IMR-90 (cell line): ENCODE data around the gene DSE. TPM values are rescaled to one million over a fixed set of nuclear protein-coding genes. Genes with fewer than 3 reads are reported as not detected.
A peak's percentile ranks its signal among the peaks of the same experiment; 100 is the strongest.

Experiments used
- ATAC-seq: fragments of 200-7000 bp; cut with Tn5 transposase; 2 replicates; pipeline ENCODE4 v1.9.1; 2020; ENCODE audit warnings: low read depth, mild to moderate bottlenecking, moderate library complexity
- BruUV-seq: library from RNA; stranded (reverse); fragments of 400-500 nt; replicated peaks from 2 replicates; lab custom pipeline; 2021; lab: Mats Ljungman, UMichigan
- CTCF ChIA-PET: fragments of 300-600 bp; formaldehyde crosslinking; extraction: SDS; loops from one replicate; lab custom pipeline; 2021; ENCODE audit warnings: antibody characterized with exemption; lab: Yijun Ruan, JAX
- POLR2A ChIA-PET: fragments of 300-600 bp; sonication (Branson Sonifier 250); formaldehyde crosslinking; loops from one replicate; lab custom pipeline; 2022; ENCODE audit warnings: antibody characterized with exemption; ENCODE audit not compliant: unreplicated experiment; lab: Charles Lee
- DNase-seq: peaks from one replicate; pipeline ENCODE4 v3.0.0; 2013
- H2AFZ ChIP-seq: replicated peaks from 2 replicates; pipeline ENCODE3; 2013; ENCODE audit warnings: low read length, mild to moderate bottlenecking; ENCODE audit not compliant: poor library complexity
- H2AK5ac ChIP-seq: 2 replicates; pipeline ENCODE4 v1.6.1; 2013; ENCODE audit warnings: low read depth, low read length, inconsistent platforms
- H2AK9ac ChIP-seq: replicated peaks from 2 replicates; pipeline ENCODE3; 2013; ENCODE audit warnings: mild to moderate bottlenecking, low read depth, low read length, moderate library complexity; ENCODE audit not compliant: poor library complexity
- H2BK120ac ChIP-seq: 2 replicates; pipeline ENCODE4 v1.6.1; 2013; ENCODE audit warnings: low read depth, low read length, inconsistent platforms
- H2BK15ac ChIP-seq: 3 replicates; pipeline ENCODE4 v1.6.1; 2013; ENCODE audit warnings: low read depth, low read length, inconsistent platforms
- H2BK20ac ChIP-seq: 2 replicates; pipeline ENCODE4 v1.6.1; 2013; ENCODE audit warnings: low read depth, mild to moderate bottlenecking, inconsistent platforms, low read length, moderate library complexity
- H2BK5ac ChIP-seq: 2 replicates; pipeline ENCODE4 v1.6.1; 2013; ENCODE audit warnings: mild to moderate bottlenecking, low read depth, low read length, inconsistent platforms; ENCODE audit not compliant: poor library complexity, severe bottlenecking
- H3K14ac ChIP-seq: replicated peaks from 2 replicates; pipeline ENCODE4 v1.6.1; 2013; ENCODE audit warnings: low read depth, low read length, inconsistent platforms
- H3K18ac ChIP-seq: 2 replicates; pipeline ENCODE4 v1.6.1; 2013; ENCODE audit warnings: low read depth, low read length, control low read depth
- H3K23ac ChIP-seq: 2 replicates; pipeline ENCODE4 v1.6.1; 2013; ENCODE audit warnings: low read depth, low read length, inconsistent platforms
- H3K27ac ChIP-seq: 2 replicates; pipeline ENCODE4 v1.5.1; 2013; ENCODE audit warnings: mild to moderate bottlenecking, control low read depth, low read length; ENCODE audit not compliant: insufficient read depth
- H3K27me3 ChIP-seq: 2 replicates; pipeline ENCODE4 v1.6.1; 2013; ENCODE audit warnings: low read length; ENCODE audit not compliant: control insufficient read depth, insufficient read depth
- H3K36me3 ChIP-seq: 2 replicates; pipeline ENCODE4 v1.6.1; 2013; ENCODE audit warnings: low read length, mixed read lengths; ENCODE audit not compliant: control insufficient read depth, insufficient read depth
- H3K4ac ChIP-seq: 2 replicates; pipeline ENCODE4 v1.6.1; 2013; ENCODE audit warnings: low read depth, low read length, inconsistent platforms
- H3K4me1 ChIP-seq: 2 replicates; pipeline ENCODE4 v1.6.1; 2013; ENCODE audit warnings: low read length, mixed read lengths; ENCODE audit not compliant: control insufficient read depth, insufficient read depth
- H3K4me2 ChIP-seq: 2 replicates; pipeline ENCODE4 v1.6.1; 2013; ENCODE audit warnings: low read depth, mild to moderate bottlenecking, control low read depth, low read length, moderate library complexity
- H3K4me3 ChIP-seq: 2 replicates; pipeline ENCODE4 v1.5.1; 2013; ENCODE audit warnings: low read depth, mild to moderate bottlenecking, control low read depth, low read length, moderate library complexity; ENCODE audit not compliant: insufficient read depth
- H3K56ac ChIP-seq: 2 replicates; pipeline ENCODE4 v1.6.1; 2013; ENCODE audit warnings: low read length, inconsistent platforms; ENCODE audit not compliant: insufficient read depth; ENCODE audit errors: extremely low read depth
- H3K79me1 ChIP-seq, 2 experiments: 2 replicates each; pipeline ENCODE4 v1.6.1; 2013; ENCODE audit warnings: low read length in 2 of 2, inconsistent platforms in 1 of 2, low read depth in 1 of 2
- H3K9ac ChIP-seq: 2 replicates; pipeline ENCODE4 v1.6.1; 2013; ENCODE audit warnings: low read depth, low read length, control low read depth
- H3K9me1 ChIP-seq: 2 replicates; pipeline ENCODE4 v1.6.1; 2013; ENCODE audit warnings: low read length, inconsistent platforms; ENCODE audit not compliant: insufficient read depth
- H3K9me3 ChIP-seq: 2 replicates; pipeline ENCODE4 v1.6.1; 2013; ENCODE audit warnings: low read length; ENCODE audit not compliant: control insufficient read depth, insufficient read depth
- H4K20me1 ChIP-seq: 2 replicates; pipeline ENCODE4 v1.6.1; 2013; ENCODE audit warnings: low read length, inconsistent platforms; ENCODE audit not compliant: insufficient read depth
- H4K5ac ChIP-seq: 2 replicates; pipeline ENCODE4 v1.6.1; 2013; ENCODE audit warnings: mild to moderate bottlenecking, low read depth, low read length, control low read depth
- H4K8ac ChIP-seq, 2 experiments: 2 replicates each; pipeline ENCODE4 v1.6.1; 2013; ENCODE audit warnings: low read depth in 2 of 2, low read length in 2 of 2, control low read depth in 1 of 2, inconsistent platforms in 1 of 2
- H4K91ac ChIP-seq: 2 replicates; pipeline ENCODE4 v1.6.1; 2013; ENCODE audit warnings: low read depth, low read length, inconsistent platforms; ENCODE audit not compliant: insufficient read depth
- BHLHE40 ChIP-seq: fragments of 150-350 bp; IDR thresholded peaks from 2 replicates; pipeline ENCODE4 v1.6.1; 2016; ENCODE audit warnings: mild to moderate bottlenecking, low read depth, low read length
- CEBPB ChIP-seq: IDR thresholded peaks from 2 replicates; pipeline ENCODE4 v1.6.1; 2012; ENCODE audit warnings: low read depth, low read length, improper control_type of control experiment
- CHD1 ChIP-seq: IDR thresholded peaks from 2 replicates; pipeline ENCODE4 v1.6.1; 2012; ENCODE audit warnings: low read depth, low read length, improper control_type of control experiment
- MAZ ChIP-seq: IDR thresholded peaks from 2 replicates; pipeline ENCODE4 v1.6.1; 2012; ENCODE audit warnings: low read depth, mild to moderate bottlenecking, low read length, improper control_type of control experiment, moderate library complexity, borderline replicate concordance
- MXI1 ChIP-seq: IDR thresholded peaks from 2 replicates; pipeline ENCODE4 v1.6.1; 2012; ENCODE audit warnings: low read depth, mild to moderate bottlenecking, low read length, moderate library complexity, borderline replicate concordance
- NFE2L2 ChIP-seq: fragments of 150-350 bp; IDR thresholded peaks from 2 replicates; pipeline ENCODE4 v1.6.1; 2016; ENCODE audit warnings: low read depth, mild to moderate bottlenecking, low read length
- POLR2A ChIP-seq: IDR thresholded peaks from 2 replicates; pipeline ENCODE4 v1.6.1; 2012; ENCODE audit warnings: mild to moderate bottlenecking, low read depth, low read length
- SMC3 ChIP-seq: fragments of 150-350 bp; IDR thresholded peaks from 2 replicates; pipeline ENCODE4 v1.6.1; 2016; ENCODE audit warnings: low read depth, mild to moderate bottlenecking, antibody characterized with exemption, low read length, moderate library complexity
- WGBS, 2 experiments: methylation state at CpG; one replicate each; pipeline versions ENCODE4 v1.1.5 to v1.1.7; 2013; ENCODE audit warnings: missing lambda C conversion rate in 2 of 2; ENCODE audit not compliant: insufficient read length in 1 of 2; ENCODE audit errors: extremely low coverage in 2 of 2; 5-methylcytosine and 5-hydroxymethylcytosine counted together
- dilution Hi-C: fragments of 300-500 bp; cut with HindIII; formaldehyde crosslinking; loops from one replicate; pipeline ENCODE4 v1.14.3; 2018; ENCODE audit warnings: low sequenced_read_pairs; ENCODE audit not compliant: unreplicated experiment
- in situ Hi-C: fragments of 300-500 bp; cut with MboI; formaldehyde crosslinking; loops from 3 replicates; pipeline ENCODE4 v1.14.3; 2019; ENCODE audit warnings: low sequenced_read_pairs, inconsistent platforms, mixed read lengths
- intact Hi-C: fragments of 100-400 bp; cut with micrococcal nuclease; formaldehyde crosslinking; loops from 2 replicates; pipeline ENCODE4 v1.10.0; 2022
- polyA plus RNA-seq, 3 experiments: library from polyadenylated mRNA; depleted of rRNA; stranded (reverse); fragments of >200 nt; gene quantifications; 2 replicates each; pipeline ENCODE4 v1.2.3, GENCODE V29; 2012; ENCODE audit warnings: low replicate concordance in 1 of 3
- total RNA-seq: library from RNA; depleted of rRNA; stranded (reverse); fragments of >200 nt; gene quantifications from 2 replicates; pipeline ENCODE4 v1.2.3, GENCODE V29; 2012

DSE gene
- total and polyA plus RNA-seq, 2 of the 4 experiments (the other 2 are of a cell fraction), result 48.0 to 154 TPM

GRCh38 chr6:116400328-116400727 is 29.6 kb downstream of the DSE start:
- Histone ChIP-seq H4K8ac (no peak overlapping the region), H3K27me3 (no peaks in the 10 kb centered on the region), H3K4me3 (no peak overlapping the region), H3K4me2 (no peak overlapping the region), H3K4ac (no peak overlapping the region), H3K36me3 (peaks cover 5% of the 10 kb centered on the region), H2BK120ac (no peak overlapping the region), H4K5ac (no peak overlapping the region), H2AK9ac (no peak overlapping the region), H4K91ac (no peak overlapping the region), H3K14ac (no peak overlapping the region), H3K4me1 (peaks cover 30% of the 10 kb centered on the region), H2AK5ac (no peak overlapping the region), H3K18ac (no peak overlapping the region), H3K56ac (no peak overlapping the region), H3K9ac (no peak overlapping the region), H4K20me1 (no peaks in the 10 kb centered on the region), H2AFZ (no peak overlapping the region), H3K23ac (no peak overlapping the region), H3K27ac (no peak overlapping the region), H2BK20ac (no peak overlapping the region), H3K9me3 (no peaks in the 10 kb centered on the region), H2BK5ac (no peak overlapping the region), H2BK15ac (no peak overlapping the region), H3K79me1 (peaks cover 28 to 53% of the 10 kb centered on the region in 2 experiments), H3K9me1 (peaks cover 28% of the 10 kb centered on the region)
- no TSS peak for BruUV-seq
- DNase-seq (no peak), ATAC-seq (no peak)
- dilution Hi-C loops, result no loop called here
- POLR2A ChIA-PET, result no interaction called here
- TF ChIP-seq BHLHE40 (no peak), MXI1 (no peak), POLR2A (no peak), MAZ (no peak), CHD1 (no peak), NFE2L2 (no peak), CEBPB (peak; percentile 54; the same call in 1 of the 2 replicates), SMC3 (no peak)
- intact Hi-C loops, result no loop called here
- no CpG with 5 or more reads among the region's 1 CpG for WGBS, 2 experiments
- CTCF ChIA-PET, result interaction anchor here (1.0 kb wide), 1 partner anchor 112 kb away, joined by 3 read pairs; no protein-coding TSS in a partner anchor
- in situ Hi-C loops, result no loop called here
